ENCODE measurements around the gene CACNA1A. TPM values are rescaled to one million over a fixed set of nuclear protein-coding genes. Genes with fewer than 3 reads are reported as not detected.

Gene CACNA1A
- total and polyA plus RNA-seq, 9 donors: 0.58 to 2.8 (median 1.4) TPM

- H3K4me1 ChIP-seq (ENCODE audit: control insufficient read depth, insufficient read depth, low read length): no peaks in the 10 kb centered on the region
- peak; percentile 10 for DNase-seq
- peaks cover 3% of the 10 kb centered on the region for H3K27me3 ChIP-seq (ENCODE audit: control insufficient read depth, insufficient read depth, low read length)
- no peak overlapping the region for H3K4me3 ChIP-seq (ENCODE audit: low read length)
- no peaks in the 10 kb centered on the region for H3K36me3 ChIP-seq (ENCODE audit: control insufficient read depth, insufficient read depth, low read length)
- no peaks in the 10 kb centered on the region for H3K9me3 ChIP-seq (replicated peaks; ENCODE audit: control insufficient read depth, low read depth, low read length)
- H3K27ac ChIP-seq (ENCODE audit: low read length): no peak overlapping the region
- WGBS (ENCODE audit: insufficient coverage): 33% methylated on average over 3 of the region's 6 CpGs
Measured at GRCh38 chr19:13463296-13463695, 43.0 kb downstream of the CACNA1A start.

- WGBS (ENCODE audit: insufficient coverage): 66% methylated on average over 7 of the region's 12 CpGs
- Histone ChIP-seq H3K4me3 (ENCODE audit: low read length) (no peak overlapping the region), H3K27ac (ENCODE audit: low read length) (no peak overlapping the region), H3K36me3 (ENCODE audit: control insufficient read depth, insufficient read depth, low read length) (no peaks in the 10 kb centered on the region), H3K4me1 (ENCODE audit: control insufficient read depth, insufficient read depth, low read length) (no peaks in the 10 kb centered on the region), H3K27me3 (ENCODE audit: control insufficient read depth, insufficient read depth, low read length) (peaks cover 3% of the 10 kb centered on the region), H3K9me3 (replicated peaks; ENCODE audit: control insufficient read depth, low read depth, low read length) (no peaks in the 10 kb centered on the region)
- DNase-seq: no peak
Measured at GRCh38 chr19:13461536-13461935, 44.7 kb downstream of the CACNA1A start.

GRCh38 chr19:13460045-13460444 is 46.2 kb downstream of the CACNA1A start:
- no peaks in the 10 kb centered on the region for H3K36me3 ChIP-seq (ENCODE audit: control insufficient read depth, insufficient read depth, low read length)
- peaks cover 3% of the 10 kb centered on the region for H3K27me3 ChIP-seq (ENCODE audit: control insufficient read depth, insufficient read depth, low read length)
- H3K9me3 ChIP-seq (replicated peaks; ENCODE audit: control insufficient read depth, low read depth, low read length): no peaks in the 10 kb centered on the region
- no peak overlapping the region for H3K4me3 ChIP-seq (ENCODE audit: low read length)
- no peak overlapping the region for H3K27ac ChIP-seq (ENCODE audit: low read length)
- no peaks in the 10 kb centered on the region for H3K4me1 ChIP-seq (ENCODE audit: control insufficient read depth, insufficient read depth, low read length)
- DNase-seq: no peak
- 22% methylated on average over 5 of the region's 7 CpGs for WGBS (ENCODE audit: insufficient coverage)

GRCh38 chr19:13459351-13459750 is 46.9 kb downstream of the CACNA1A start:
- Histone ChIP-seq H3K27me3 (ENCODE audit: control insufficient read depth, insufficient read depth, low read length) (peaks cover 3% of the 10 kb centered on the region), H3K9me3 (replicated peaks; ENCODE audit: control insufficient read depth, low read depth, low read length) (no peaks in the 10 kb centered on the region), H3K36me3 (ENCODE audit: control insufficient read depth, insufficient read depth, low read length) (no peaks in the 10 kb centered on the region), H3K4me3 (ENCODE audit: low read length) (no peak overlapping the region), H3K4me1 (ENCODE audit: control insufficient read depth, insufficient read depth, low read length) (no peaks in the 10 kb centered on the region), H3K27ac (ENCODE audit: low read length) (no peak overlapping the region)
- WGBS (ENCODE audit: insufficient coverage): 41% methylated on average over 10 of the region's 10 CpGs
- no peak for DNase-seq

GRCh38 chr19:13451434-13451995 is 54.8 kb downstream of the CACNA1A start:
- DNase-seq: no peak
- Histone ChIP-seq H3K27ac (ENCODE audit: low read length) (no peak overlapping the region), H3K9me3 (replicated peaks; ENCODE audit: control insufficient read depth, low read depth, low read length) (peaks cover 16% of the 10 kb centered on the region), H3K4me1 (ENCODE audit: control insufficient read depth, insufficient read depth, low read length) (no peaks in the 10 kb centered on the region), H3K27me3 (ENCODE audit: control insufficient read depth, insufficient read depth, low read length) (no peaks in the 10 kb centered on the region), H3K4me3 (ENCODE audit: low read length) (no peak overlapping the region), H3K36me3 (ENCODE audit: control insufficient read depth, insufficient read depth, low read length) (no peaks in the 10 kb centered on the region)
- WGBS (ENCODE audit: insufficient coverage): no CpG with 5 or more reads among the region's 4 CpGs

GRCh38 chr19:13447978-13448377 is 58.3 kb downstream of the CACNA1A start:
- Histone ChIP-seq H3K27ac (ENCODE audit: low read length) (no peak overlapping the region), H3K4me3 (ENCODE audit: low read length) (no peak overlapping the region), H3K36me3 (ENCODE audit: control insufficient read depth, insufficient read depth, low read length) (no peaks in the 10 kb centered on the region), H3K4me1 (ENCODE audit: control insufficient read depth, insufficient read depth, low read length) (no peaks in the 10 kb centered on the region), H3K9me3 (replicated peaks; ENCODE audit: control insufficient read depth, low read depth, low read length) (peaks cover 16% of the 10 kb centered on the region), H3K27me3 (ENCODE audit: control insufficient read depth, insufficient read depth, low read length) (no peaks in the 10 kb centered on the region)
- no peak for DNase-seq
- 60% methylated on average over 1 of the region's 6 CpGs for whole genome bisulfite sequencing (ENCODE audit: insufficient coverage)

- 38% methylated on average over 8 of the region's 10 CpGs for WGBS (ENCODE audit: insufficient coverage)
- H3K27me3 ChIP-seq (ENCODE audit: control insufficient read depth, insufficient read depth, low read length): no peaks in the 10 kb centered on the region
- no peaks in the 10 kb centered on the region for H3K36me3 ChIP-seq (ENCODE audit: control insufficient read depth, insufficient read depth, low read length)
- no peaks in the 10 kb centered on the region for H3K4me1 ChIP-seq (ENCODE audit: control insufficient read depth, insufficient read depth, low read length)
- H3K4me3 ChIP-seq (ENCODE audit: low read length): no peak overlapping the region
- H3K9me3 ChIP-seq (replicated peaks; ENCODE audit: control insufficient read depth, low read depth, low read length): no peaks in the 10 kb centered on the region
- no peak overlapping the region for H3K27ac ChIP-seq (ENCODE audit: low read length)
- peak; percentile 51 for DNase-seq
Measured at GRCh38 chr19:13441810-13442512, 64.3 kb downstream of the CACNA1A start.

GRCh38 chr19:13437919-13438618 is 68.2 kb downstream of the CACNA1A start:
- H3K27ac ChIP-seq (ENCODE audit: low read length): no peak overlapping the region
- no peaks in the 10 kb centered on the region for H3K36me3 ChIP-seq (ENCODE audit: control insufficient read depth, insufficient read depth, low read length)
- no peaks in the 10 kb centered on the region for H3K27me3 ChIP-seq (ENCODE audit: control insufficient read depth, insufficient read depth, low read length)
- no peaks in the 10 kb centered on the region for H3K9me3 ChIP-seq (replicated peaks; ENCODE audit: control insufficient read depth, low read depth, low read length)
- DNase-seq: no peak
- no peaks in the 10 kb centered on the region for H3K4me1 ChIP-seq (ENCODE audit: control insufficient read depth, insufficient read depth, low read length)
- WGBS (ENCODE audit: insufficient coverage): 85% methylated on average over 6 of the region's 6 CpGs
- H3K4me3 ChIP-seq (ENCODE audit: low read length): no peak overlapping the region

- Histone ChIP-seq H3K4me1 (ENCODE audit: control insufficient read depth, insufficient read depth, low read length) (no peaks in the 10 kb centered on the region), H3K36me3 (ENCODE audit: control insufficient read depth, insufficient read depth, low read length) (no peaks in the 10 kb centered on the region)
- WGBS (ENCODE audit: insufficient coverage): 50% methylated on average over 1 of the region's 1 CpG
Measured at GRCh38 chr19:13436352-13436751, 69.9 kb downstream of the CACNA1A start.

GRCh38 chr19:13430790-13431582 is 75.3 kb downstream of the CACNA1A start:
- Histone ChIP-seq H3K4me3 (ENCODE audit: low read length) (no peak overlapping the region), H3K27me3 (ENCODE audit: control insufficient read depth, insufficient read depth, low read length) (peaks cover 3% of the 10 kb centered on the region), H3K9me3 (replicated peaks; ENCODE audit: control insufficient read depth, low read depth, low read length) (no peaks in the 10 kb centered on the region), H3K36me3 (ENCODE audit: control insufficient read depth, insufficient read depth, low read length) (no peaks in the 10 kb centered on the region), H3K4me1 (ENCODE audit: control insufficient read depth, insufficient read depth, low read length) (no peaks in the 10 kb centered on the region), H3K27ac (ENCODE audit: low read length) (no peak overlapping the region)
- WGBS (ENCODE audit: insufficient coverage): 76% methylated on average over 3 of the region's 5 CpGs
- DNase-seq: peak; percentile 5

More at GRCh38 chr19:13436352-13436751, 69.9 kb downstream of the CACNA1A start:
- Histone ChIP-seq H3K27me3 (ENCODE audit: control insufficient read depth, insufficient read depth, low read length) (no peaks in the 10 kb centered on the region), H3K27ac (ENCODE audit: low read length) (no peak overlapping the region), H3K9me3 (replicated peaks; ENCODE audit: control insufficient read depth, low read depth, low read length) (no peaks in the 10 kb centered on the region), H3K4me3 (ENCODE audit: low read length) (no peak overlapping the region)
- DNase-seq: no peak

Measured in muscle of leg (tissue), 11 donors.